B cell (primary cell): ENCODE measurements around the gene IRAK2. TPM values are rescaled to one million over a fixed set of nuclear protein-coding genes. Genes with fewer than 3 reads are reported as not detected.

Experiments
- ATAC-seq: fragments of 200-7000 bp; cut with Tn5 transposase; one replicate; pipeline ENCODE4 v1.10.0; 2021; ENCODE audit warnings: low read depth, mild to moderate bottlenecking, moderate number of reproducible peaks, moderate library complexity
- CTCF ChIA-PET: fragments of 350-600 bp; sonication (Branson Sonifier 250); formaldehyde crosslinking; loops from one replicate; lab custom pipeline; 2021; ENCODE audit warnings: antibody characterized with exemption, inconsistent platforms; lab: Charles Lee
- POLR2A ChIA-PET: fragments of 350-600 bp; sonication (Branson Sonifier 250); formaldehyde crosslinking; loops from one replicate; lab custom pipeline; 2021; ENCODE audit warnings: antibody characterized with exemption; lab: Charles Lee
- DNase-seq: peaks from one replicate; pipeline ENCODE4 v3.0.0; 2013
- H2AFZ ChIP-seq: 2 replicates; pipeline ENCODE4 v1.6.1; 2012; ENCODE audit warnings: mild to moderate bottlenecking, low read depth, low read length; ENCODE audit not compliant: insufficient read depth, poor library complexity, severe bottlenecking
- H3K27ac ChIP-seq, 2 donors: 1 replicate in 1 of 2; 2 replicates in 1 of 2; pipeline ENCODE4 v1.5.1; 2012 to 2013; ENCODE audit warnings: low read length in 2 of 2, mild to moderate bottlenecking in 2 of 2, moderate library complexity in 1 of 2
- H3K27me3 ChIP-seq, 4 experiments: fragments of 200-600 bp in 1 of 4; sonication (generic) in 1 of 4; replicated peaks in 1 of 4; 1 replicate in 2 of 4; 2 replicates in 2 of 4; pipeline versions ENCODE4 v1.6.1 to v1.7.0; 2013 to 2016; ENCODE audit warnings: low read length in 3 of 4, mild to moderate bottlenecking in 2 of 4, mixed read lengths in 1 of 4, moderate library complexity in 1 of 4; ENCODE audit not compliant: insufficient read depth in 4 of 4, control insufficient read depth in 3 of 4; ENCODE audit errors: control extremely low read depth in 1 of 4
- H3K36me3 ChIP-seq, 2 experiments: replicated peaks in 1 of 2; 1 replicate in 1 of 2; 2 replicates in 1 of 2; pipeline versions ENCODE4 v1.6.1 to v1.7.1; 2013; ENCODE audit warnings: low read length in 1 of 2; ENCODE audit not compliant: insufficient read depth in 2 of 2, control insufficient read depth in 1 of 2; ENCODE audit errors: control extremely low read depth in 1 of 2, extremely low read depth in 1 of 2
- H3K4me1 ChIP-seq, 2 donors: fragments of 200-600 bp in 1 of 2; sonication (generic) in 1 of 2; 1 replicate in 1 of 2; 2 replicates in 1 of 2; pipeline versions ENCODE4 v1.5.1 to v1.6.1; 2013 to 2017; ENCODE audit warnings: low read length in 2 of 2; ENCODE audit not compliant: control insufficient read depth in 2 of 2, insufficient read depth in 2 of 2
- H3K4me2 ChIP-seq: replicated peaks from 2 replicates; pipeline ENCODE3; 2012; ENCODE audit warnings: mild to moderate bottlenecking, low read depth, low read length; ENCODE audit not compliant: poor library complexity, severe bottlenecking
- H3K4me3 ChIP-seq, 5 experiments: fragments of 200-600 bp in 1 of 5; sonication (generic) in 1 of 5; 1 replicate in 3 of 5; 2 replicates in 2 of 5; pipeline versions ENCODE4 v1.5.1 to v1.7.0; 2011 to 2016; ENCODE audit warnings: low read length in 4 of 5, mild to moderate bottlenecking in 4 of 5, low read depth in 2 of 5, control low read depth in 1 of 5, moderate library complexity in 1 of 5; ENCODE audit not compliant: insufficient read depth in 1 of 5; ENCODE audit errors: control extremely low read depth in 1 of 5, extremely low read depth in 1 of 5
- H3K79me2 ChIP-seq: fragments of 200-600 bp; sonication (generic); one replicate; pipeline ENCODE4 v1.6.0; 2016; ENCODE audit warnings: low read length; ENCODE audit not compliant: control insufficient read depth, insufficient read depth
- H3K9ac ChIP-seq: fragments of 200-600 bp; sonication (generic); 2 replicates; pipeline ENCODE4 v1.6.1; 2017; ENCODE audit warnings: mild to moderate bottlenecking, low read length, moderate library complexity
- H3K9me3 ChIP-seq, 3 donors: one replicate each; pipeline versions ENCODE4 v1.6.1 to v1.7.1; 2013; ENCODE audit warnings: low read length in 2 of 3; ENCODE audit not compliant: control insufficient read depth in 2 of 3, insufficient read depth in 1 of 3; ENCODE audit errors: control extremely low read depth in 1 of 3
- H4K20me1 ChIP-seq: 2 replicates; pipeline ENCODE4 v1.6.0; 2012; ENCODE audit warnings: mild to moderate bottlenecking, low read length; ENCODE audit not compliant: insufficient read depth, control insufficient read depth, poor library complexity, severe bottlenecking
- H3K27ac Mint-ChIP-seq: one replicate; pipeline ENCODE4 v1.8.0; 2021; ENCODE audit warnings: mixed read lengths
- H3K27me3 Mint-ChIP-seq: one replicate; pipeline ENCODE4 v1.8.0; 2021; ENCODE audit warnings: mixed read lengths
- H3K4me1 Mint-ChIP-seq: one replicate; pipeline ENCODE4 v1.8.0; 2021; ENCODE audit warnings: mixed read lengths
- H3K4me3 Mint-ChIP-seq: one replicate; pipeline ENCODE4 v1.8.0; 2021; ENCODE audit warnings: mixed read lengths
- H3K9me3 Mint-ChIP-seq: one replicate; pipeline ENCODE4 v1.8.0; 2022; ENCODE audit warnings: mixed read lengths; ENCODE audit not compliant: insufficient read depth
- EZH2 ChIP-seq: IDR thresholded peaks from 2 replicates; pipeline ENCODE4 v1.6.1; 2012; ENCODE audit warnings: borderline replicate concordance, low read depth, mild to moderate bottlenecking, moderate library complexity, low read length; ENCODE audit not compliant: insufficient read depth, poor library complexity, severe bottlenecking
- WGBS: methylation state at CpG from one replicate; pipeline ENCODE4 v1.1.5; 2013; ENCODE audit warnings: missing lambda C conversion rate; ENCODE audit not compliant: insufficient coverage; 5-methylcytosine and 5-hydroxymethylcytosine counted together
- intact Hi-C: fragments of 100-400 bp; cut with micrococcal nuclease; formaldehyde crosslinking; loops from one replicate; pipeline ENCODE4 v1.10.0; 2022
- polyA plus RNA-seq: library from polyadenylated mRNA; depleted of rRNA; stranded (reverse); fragments of >200 nt; gene quantifications from 2 replicates; pipeline ENCODE4 v1.2.3, GENCODE V29; 2012
- total RNA-seq, 2 donors: library from RNA; stranded (reverse); fragments of 120-200 nt in 1 of 2; gene quantifications; 1 replicate in 1 of 2; 2 replicates in 1 of 2; pipeline versions ENCODE4 v1.2.3 to v1.2.4, GENCODE V29; 2013 to 2022
- TF ChIP-seq, protein P1 (sequence below): fragments of 200-600 bp; IDR thresholded peaks from one replicate; pipeline ENCODE4 v1.8.0; 2022; ENCODE audit warnings: antibody characterized with exemption, mild to moderate bottlenecking

Gene IRAK2
- total and polyA plus RNA-seq, 2 donors (not counting 1 experiment from before 2014, with no cell fraction given), result 11.8 to 23.2 TPM

- TF ChIP-seq, protein P1, sequence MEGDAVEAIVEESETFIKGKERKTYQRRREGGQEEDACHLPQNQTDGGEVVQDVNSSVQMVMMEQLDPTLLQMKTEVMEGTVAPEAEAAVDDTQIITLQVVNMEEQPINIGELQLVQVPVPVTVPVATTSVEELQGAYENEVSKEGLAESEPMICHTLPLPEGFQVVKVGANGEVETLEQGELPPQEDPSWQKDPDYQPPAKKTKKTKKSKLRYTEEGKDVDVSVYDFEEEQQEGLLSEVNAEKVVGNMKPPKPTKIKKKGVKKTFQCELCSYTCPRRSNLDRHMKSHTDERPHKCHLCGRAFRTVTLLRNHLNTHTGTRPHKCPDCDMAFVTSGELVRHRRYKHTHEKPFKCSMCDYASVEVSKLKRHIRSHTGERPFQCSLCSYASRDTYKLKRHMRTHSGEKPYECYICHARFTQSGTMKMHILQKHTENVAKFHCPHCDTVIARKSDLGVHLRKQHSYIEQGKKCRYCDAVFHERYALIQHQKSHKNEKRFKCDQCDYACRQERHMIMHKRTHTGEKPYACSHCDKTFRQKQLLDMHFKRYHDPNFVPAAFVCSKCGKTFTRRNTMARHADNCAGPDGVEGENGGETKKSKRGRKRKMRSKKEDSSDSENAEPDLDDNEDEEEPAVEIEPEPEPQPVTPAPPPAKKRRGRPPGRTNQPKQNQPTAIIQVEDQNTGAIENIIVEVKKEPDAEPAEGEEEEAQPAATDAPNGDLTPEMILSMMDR, result no peak
- peaks cover 0 to 3% of the 10 kb centered on the region in 2 donors for H3K4me1 ChIP-seq
- peaks cover 0 to 45% of the 10 kb centered on the region in 2 experiments for H3K36me3 ChIP-seq
- H3K4me2 ChIP-seq, result no peak overlapping the region
- ChIA-PET CTCF (no interaction called here), POLR2A (no interaction called here)
- Mint-ChIP-seq H3K4me3 (no peak overlapping the region), H3K9me3 (no peaks in the 10 kb centered on the region), H3K27ac (no peak overlapping the region), H3K27me3 (no peaks in the 10 kb centered on the region), H3K4me1 (peaks cover 5% of the 10 kb centered on the region)
- WGBS, result 98% methylated on average over 32 of the region's 36 CpGs
- no peaks in the 10 kb centered on the region for H3K79me2 ChIP-seq
- H3K4me3 ChIP-seq, result no peak overlapping the region
- H2AFZ ChIP-seq, result no peak overlapping the region
- H3K27ac ChIP-seq, result no peak overlapping the region
- H3K9ac ChIP-seq, result no peak overlapping the region
- H4K20me1 ChIP-seq, result no peaks in the 10 kb centered on the region
- H3K27me3 ChIP-seq, result no peaks in the 10 kb centered on the region
- no peaks in the 10 kb centered on the region for H3K9me3 ChIP-seq
- DNase-seq (no peak), ATAC-seq (no peak)
- intact Hi-C loops, result no loop called here
Measured at GRCh38 chr3:10234526-10235230, 70.0 kb downstream of the IRAK2 start.

- no peaks in the 10 kb centered on the region for H3K9me3 ChIP-seq
- Mint-ChIP-seq H3K9me3 (no peaks in the 10 kb centered on the region), H3K4me1 (peaks cover 5% of the 10 kb centered on the region), H3K4me3 (no peak overlapping the region), H3K27ac (no peak overlapping the region), H3K27me3 (no peaks in the 10 kb centered on the region)
- TF ChIP-seq, protein P1, result no peak
- TF ChIP-seq EZH2, result no peak
- ChIA-PET POLR2A (no interaction called here), CTCF (no interaction called here)
- H3K79me2 ChIP-seq, result no peaks in the 10 kb centered on the region
- H3K27me3 ChIP-seq, result no peaks in the 10 kb centered on the region
- H3K4me3 ChIP-seq, result no peak overlapping the region
- H3K36me3 ChIP-seq, result peaks cover 0 to 45% of the 10 kb centered on the region in 2 experiments
- 83% methylated on average over 5 of the region's 6 CpGs for WGBS
- no peak overlapping the region for H3K27ac ChIP-seq
- intact Hi-C loops, result no loop called here
- DNase-seq (no peak), ATAC-seq (no peak)
- H4K20me1 ChIP-seq, result no peaks in the 10 kb centered on the region
- no peak overlapping the region for H2AFZ ChIP-seq
- peaks cover 0 to 3% of the 10 kb centered on the region in 2 donors for H3K4me1 ChIP-seq
- H3K9ac ChIP-seq, result no peak overlapping the region
- H3K4me2 ChIP-seq, result no peak overlapping the region
Measured at GRCh38 chr3:10235551-10235950, 70.8 kb downstream of the IRAK2 start.
